Heart left ventricle (tissue), 16 donors: ENCODE data around the gene ADCY4. TPM values are rescaled to one million over a fixed set of nuclear protein-coding genes. Genes with fewer than 3 reads are reported as not detected.
"Not testable (repeated sequence)": the region's sequence is repeated elsewhere in the genome, so short reads cannot be mapped to it uniquely, and the experiment has no call there.

Experiments used
- ATAC-seq, 4 donors: fragments of 200-7000 bp; cut with Tn5 transposase; one replicate each; pipeline ENCODE4 v1.9.1; 2020 to 2022; ENCODE audit warnings: moderate library complexity in 4 of 4, mild to moderate bottlenecking in 3 of 4, moderate number of reproducible peaks in 1 of 4
- DNase-seq, 5 donors: peaks; one replicate each; pipeline ENCODE4 v3.0.0-alpha.2; 2020
- H3K27ac ChIP-seq, 12 donors: fragments of 200-600 bp; sonication (generic) in 4 of 12; one replicate each; pipeline versions ENCODE4 v1.5.0 to v1.8.0; 2016 to 2022; ENCODE audit warnings: mild to moderate bottlenecking in 2 of 12
- H3K27me3 ChIP-seq, 9 donors: fragments of 200-600 bp; sonication (generic) in 2 of 9; one replicate each; pipeline versions ENCODE4 v1.5.1 to v1.8.0; 2016 to 2022; ENCODE audit warnings: mild to moderate bottlenecking in 3 of 9
- H3K36me3 ChIP-seq, 9 donors: fragments of 200-600 bp; sonication (generic) in 2 of 9; one replicate each; pipeline versions ENCODE4 v1.5.0 to v1.8.0; 2018 to 2022; ENCODE audit warnings: mild to moderate bottlenecking in 2 of 9
- H3K4me1 ChIP-seq, 12 donors: fragments of 200-600 bp; sonication (generic) in 4 of 12; one replicate each; pipeline versions ENCODE4 v1.5.0 to v1.8.0; 2016 to 2022; ENCODE audit warnings: mild to moderate bottlenecking in 3 of 12
- H3K4me3 ChIP-seq, 12 donors: fragments of 200-600 bp; sonication (generic) in 4 of 12; one replicate each; pipeline versions ENCODE4 v1.5.0 to v1.8.0; 2017 to 2022; ENCODE audit warnings: mild to moderate bottlenecking in 9 of 12, moderate library complexity in 4 of 12
- H3K9me3 ChIP-seq, 12 donors: fragments of 200-600 bp; sonication (generic) in 4 of 12; one replicate each; pipeline versions ENCODE4 v1.5.0 to v1.8.0; 2016 to 2022; ENCODE audit warnings: mild to moderate bottlenecking in 1 of 12
- CTCF ChIP-seq, 12 donors: fragments of 200-600 bp; sonication (generic) in 4 of 12; IDR thresholded peaks; one replicate each; pipeline versions ENCODE4 v1.5.0 to v1.8.0; 2018 to 2022; ENCODE audit warnings: antibody characterized with exemption in 12 of 12, mild to moderate bottlenecking in 5 of 12
- POLR2A ChIP-seq, 2 donors: fragments of 450-650 bp; IDR thresholded peaks; one replicate each; pipeline ENCODE4 v1.6.1; 2017; ENCODE audit warnings: antibody characterized with exemption in 2 of 2, mild to moderate bottlenecking in 2 of 2, moderate library complexity in 2 of 2
- WGBS, 4 donors: extraction: QIAGEN DNeasy Blood & Tissue Kit in 2 of 4; methylation state at CpG; one replicate each; pipeline versions ENCODE4 v1.1.5 to v1.1.7; 2013 to 2018; 5-methylcytosine and 5-hydroxymethylcytosine counted together
- intact Hi-C, 10 donors: fragments of 100-400 bp; cut with DNase I; formaldehyde crosslinking; loops; one replicate each; pipeline versions ENCODE4 v1.11.1 to v1.14.2; 2022
- polyA plus RNA-seq, 2 donors: library from polyadenylated mRNA; stranded (reverse); fragments of 200-250 nt; gene quantifications; one replicate each; pipeline ENCODE4 v1.2.3, GENCODE V29; 2013
- total RNA-seq, 9 donors: library from RNA; depleted of rRNA in 2 of 9; stranded (reverse); fragments of >200 nt in 2 of 9; fragmentation: NEBNext Ultra II Directional in 3 of 9; extraction: Animal tissue kit (Norgen Biotek cat#: 25700) in 3 of 9; gene quantifications; one replicate each; pipeline versions ENCODE4 v1.1.0 to v1.2.4, GENCODE V29; 2016 to 2023
- donor health status: ischemic (EF 13 %, LVEDD 7.1; RV severe dilation, severe dysfunction).
- donor health status: healthy with polysubstance abuse.
- donor health status: DM: no; HTN: yes; CAD: no.
- donor health status: DM: no; HTN: no; CAD: no.
- donor health status: ischemic (EF 25% LVEDD 6.9; RV normal size, moderate dysfunction).
- donor health status: ischemic (EF 25% LVEDD 5.7; RV mildly dilated, moderate dysfunction).
- donor health status: healthy.
- donor health status: DM: yes; HTN: yes; CAD: no.
- donor health status: ischemic (EF 35%, LVEDD 5.7; RV mildly dilated, moderate dysfunction).
- donor health status: nonischemic (EF 11% LVEDD 7.7; RV severe dilation, severe dysfunction).
- donor health status: DM: yes; HTN: yes; CAD: no.
- donor health status: PGD.
- donor health status: ischemic (EF 29% LVEDD 5.4; RV normal size, mild dysfunction).
- donor health status: nonischemic (EF 23%, LVEDD 6.1; RV moderate dilation, normal function).

ADCY4 gene
- total and polyA plus RNA-seq, 11 donors, result 20.7 to 47.5 (median 27.5) TPM

- Histone ChIP-seq H3K27ac (no peak overlapping the region), H3K4me1 (peaks cover 0 to 17% (median 11%) of the 10 kb centered on the region in 12 donors), H3K4me3 (no peak overlapping the region), H3K27me3 (peaks cover 0 to 15% (median under 1%) of the 10 kb centered on the region in 9 donors), H3K9me3 (no peaks in the 10 kb centered on the region), H3K36me3 (no peaks in the 10 kb centered on the region)
- intact Hi-C loops, result loop anchor here in 1 of 10 donors (2.0 kb wide), 1 partner anchor 75 kb away; no protein-coding TSS in a partner anchor
- TF ChIP-seq POLR2A (IDR thresholded peaks at IDR 0.05), result no peak
- no peak for TF ChIP-seq CTCF (IDR thresholded peaks at IDR 0.05)
- no peak for ATAC-seq
- WGBS, 4 donors, result 78 to 84% (median 80%) methylated on average over 2 of the region's 2 CpGs
- DNase-seq, result no peak
These were observed 26.5 kb upstream of the ADCY4 start for GRCh38 chr14:24361326-24361725.

GRCh38 chr14:24360281-24360680 is 25.4 kb upstream of the ADCY4 start:
- Histone ChIP-seq H3K9me3 (no peaks in the 10 kb centered on the region), H3K27me3 (peaks cover 0 to 11% (median 0%) of the 10 kb centered on the region in 9 donors), H3K4me3 (no peak overlapping the region), H3K27ac (no peak overlapping the region), H3K4me1 (peaks cover 0 to 6% (median 3%) of the 10 kb centered on the region in 12 donors), H3K36me3 (no peaks in the 10 kb centered on the region)
- ATAC-seq (no peak), DNase-seq (no peak)
- TF ChIP-seq POLR2A (IDR thresholded peaks at IDR 0.05), result no peak
- intact Hi-C loops, result loop anchor here in 1 of 10 donors (2.0 kb wide), 1 partner anchor 77 kb away; no protein-coding TSS in a partner anchor
- WGBS, 4 donors, result 91 to 98% (median 95%) methylated on average over 3 of the region's 3 CpGs

- TF ChIP-seq POLR2A (IDR thresholded peaks at IDR 0.05) (no peak), CTCF (IDR thresholded peaks at IDR 0.05) (no peak)
- Histone ChIP-seq H3K36me3 (no peaks in the 10 kb centered on the region), H3K4me3 (no peak overlapping the region), H3K27me3 (peaks cover 0 to 23% (median 0%) of the 10 kb centered on the region in 9 donors), H3K4me1 (peaks cover 0 to 13% (median 0%) of the 10 kb centered on the region in 12 donors), H3K27ac (no peak overlapping the region), H3K9me3 (no peaks in the 10 kb centered on the region)
- WGBS, 4 donors, result 78 to 95% (median 92%) methylated on average over 4 of the region's 4 CpGs
- intact Hi-C loops, result no loop called here
- DNase-seq (no peak), ATAC-seq (no peak)
These were observed 21.3 kb upstream of the ADCY4 start for GRCh38 chr14:24356208-24356607.

GRCh38 chr14:24355009-24355408 is 20.1 kb upstream of the ADCY4 start:
- WGBS, 4 donors, result 89 to 94% (median 92%) methylated on average over 7 of the region's 7 CpGs
- no peak for TF ChIP-seq POLR2A (IDR thresholded peaks at IDR 0.05)
- no peak for TF ChIP-seq CTCF (IDR thresholded peaks at IDR 0.05)
- peaks cover 0 to 13% (median 0%) of the 10 kb centered on the region in 12 donors for H3K4me1 ChIP-seq
- H3K27me3 ChIP-seq, result peaks cover 0 to 26% (median 0%) of the 10 kb centered on the region in 9 donors
- DNase-seq (no peak), ATAC-seq (no peak)
- H3K36me3 ChIP-seq, result no peaks in the 10 kb centered on the region
- intact Hi-C loops, result no loop called here
- no peaks in the 10 kb centered on the region for H3K9me3 ChIP-seq
- H3K4me3 ChIP-seq, result no peak overlapping the region
- no peak overlapping the region for H3K27ac ChIP-seq

- WGBS, 4 donors, result 87 to 90% (median 88%) methylated on average over 3 of the region's 3 CpGs
- DNase-seq, ATAC-seq: not testable (repeated sequence)
These were observed 19.6 kb upstream of the ADCY4 start for GRCh38 chr14:24354482-24354825.

More at GRCh38 chr14:24354482-24354825, 19.6 kb upstream of the ADCY4 start:
- H3K27ac ChIP-seq, H3K9me3 ChIP-seq, H3K4me3 ChIP-seq, H3K36me3 ChIP-seq, intact Hi-C loops: not testable (repeated sequence)
- Histone ChIP-seq H3K4me1 (peaks cover 0 to 13% (median 0%) of the 10 kb centered on the region in 12 donors), H3K27me3 (peaks cover 0 to 26% (median 0%) of the 10 kb centered on the region in 9 donors)
